NCI-H128 (cell line): Measurements from ENCODE around the gene PAPSS2.
"Not testable (repeated sequence)": the region's sequence is repeated elsewhere in the genome, so short reads cannot be mapped to it uniquely, and the experiment has no call there.

ENCODE experiments used
- DNase-seq: peaks from one replicate; lab custom pipeline; 2025; ENCODE audit not compliant: unreplicated experiment; lab: John Stamatoyannopoulos, UW

The PAPSS2 gene

GRCh38 chr10:87659571-87660483, at the start of gene PAPSS2:
TSS of gene PAPSS2 (plus strand) at chr10:87659878. CDS start at chr10:87659982, 104 bp downstream.
- no peak for DNase-seq

GRCh38 chr10:87611341-87611740, 48.3 kb upstream of the PAPSS2 start:
- DNase-seq = not testable (repeated sequence)

GRCh38 chr10:87612115-87612514, 47.6 kb upstream of the PAPSS2 start:
- DNase-seq = no peak

- DNase-seq = no peak
These were observed 45.9 kb upstream of the PAPSS2 start for GRCh38 chr10:87613751-87614150.

- no peak for DNase-seq
These were observed 43.8 kb upstream of the PAPSS2 start for GRCh38 chr10:87615856-87616255.

- no peak for DNase-seq
These were observed 42.2 kb upstream of the PAPSS2 start for GRCh38 chr10:87617503-87617902.

GRCh38 chr10:87618566-87619423, 40.9 kb upstream of the PAPSS2 start:
- DNase-seq = no peak

- no peak for DNase-seq
These were observed 40.0 kb upstream of the PAPSS2 start for GRCh38 chr10:87619705-87620104.

- not testable (repeated sequence) for DNase-seq
These were observed 38.2 kb upstream of the PAPSS2 start for GRCh38 chr10:87621440-87621839.

- no peak for DNase-seq
These were observed 37.2 kb upstream of the PAPSS2 start for GRCh38 chr10:87622314-87623004.

GRCh38 chr10:87623191-87623590, 36.5 kb upstream of the PAPSS2 start:
- DNase-seq = no peak

GRCh38 chr10:87625661-87626060, 34.0 kb upstream of the PAPSS2 start:
- DNase-seq = no peak

- no peak for DNase-seq
These were observed 33.2 kb upstream of the PAPSS2 start for GRCh38 chr10:87626422-87626892.

- DNase-seq = no peak
These were observed 29.5 kb upstream of the PAPSS2 start for GRCh38 chr10:87630171-87630570.

GRCh38 chr10:87632454-87632853, 27.2 kb upstream of the PAPSS2 start:
- no peak for DNase-seq

GRCh38 chr10:87634311-87634710, 25.4 kb upstream of the PAPSS2 start:
- no peak for DNase-seq

GRCh38 chr10:87635498-87636312, 24.0 kb upstream of the PAPSS2 start:
- no peak for DNase-seq

- DNase-seq = no peak
These were observed 23.3 kb upstream of the PAPSS2 start for GRCh38 chr10:87636313-87636915.

- DNase-seq = no peak
These were observed 20.2 kb upstream of the PAPSS2 start for GRCh38 chr10:87639493-87639892.

- DNase-seq = no peak
These were observed 19.6 kb upstream of the PAPSS2 start for GRCh38 chr10:87640043-87640442.
